Thyroid gland (tissue), 4 donors: Measurements from ENCODE around the gene C16orf74. TPM values are rescaled to one million over a fixed set of nuclear protein-coding genes. Genes with fewer than 3 reads are reported as not detected.

Source experiments
- DNase-seq, 2 donors: peaks; one replicate each; pipeline ENCODE4 v3.0.0-alpha.2; 2019
- H3K27ac ChIP-seq, 3 donors: fragments of 200-600 bp; sonication (generic); 1 replicate in 2 of 3; 2 replicates in 1 of 3; pipeline ENCODE4 v1.5.1; 2016 to 2019; ENCODE audit warnings: mild to moderate bottlenecking in 1 of 3, moderate library complexity in 1 of 3
- H3K27me3 ChIP-seq: fragments of 200-600 bp; sonication (generic); one replicate; pipeline ENCODE4 v1.5.1; 2019
- H3K36me3 ChIP-seq, 2 donors: fragments of 200-600 bp; sonication (generic); one replicate each; pipeline ENCODE4 v1.5.1; 2016 to 2019
- H3K4me1 ChIP-seq, 2 donors: fragments of 200-600 bp; sonication (generic); one replicate each; pipeline ENCODE4 v1.5.1; 2017 to 2019
- H3K4me3 ChIP-seq, 3 donors: fragments of 200-600 bp; sonication (generic); replicated peaks in 1 of 3; 1 replicate in 2 of 3; 2 replicates in 1 of 3; pipeline ENCODE4 v1.5.1; 2016; ENCODE audit warnings: mild to moderate bottlenecking in 1 of 3
- H3K9me3 ChIP-seq: fragments of 200-600 bp; sonication (generic); one replicate; pipeline ENCODE4 v1.5.1; 2017
- CTCF ChIP-seq, 6 experiments: fragments of 200-600 bp in 3 of 6; fragments of 450-650 bp in 3 of 6; sonication (generic) in 3 of 6; IDR thresholded peaks; one replicate each; pipeline ENCODE4 v1.5.1; 2016 to 2019; ENCODE audit warnings: antibody characterized with exemption in 6 of 6, mild to moderate bottlenecking in 2 of 6, inconsistent platforms in 1 of 6, moderate library complexity in 1 of 6
- POLR2A ChIP-seq, 2 donors: fragments of 450-650 bp; IDR thresholded peaks; one replicate each; pipeline ENCODE4 v1.6.1; 2017; ENCODE audit warnings: antibody characterized with exemption in 2 of 2, mild to moderate bottlenecking in 2 of 2, moderate library complexity in 1 of 2
- WGBS, 2 donors: methylation state at CpG; one replicate each; pipeline ENCODE4 v1.1.5; 2017; 5-methylcytosine and 5-hydroxymethylcytosine counted together
- intact Hi-C: fragments of 100-400 bp; cut with DNase I; formaldehyde crosslinking; loops from one replicate; pipeline ENCODE4 v1.15.1; 2023
- total RNA-seq, 4 donors: library from RNA; depleted of rRNA; stranded (reverse); fragments of >200 nt; gene quantifications; one replicate each; pipeline ENCODE4 v1.2.3, GENCODE V29; 2016

Gene C16orf74
- total RNA-seq, 4 donors from 2014 or later = 5.1 to 8.4 (median 6.3) TPM; not detected in 1

- Histone ChIP-seq H3K36me3 (no peaks in the 10 kb centered on the region), H3K27ac (no peak overlapping the region), H3K4me3 (no peak overlapping the region), H3K27me3 (no peaks in the 10 kb centered on the region), H3K9me3 (no peaks in the 10 kb centered on the region), H3K4me1 (no peaks in the 10 kb centered on the region)
- TF ChIP-seq CTCF (IDR thresholded peaks at IDR 0.05) (no peak), POLR2A (IDR thresholded peaks at IDR 0.05) (no peak)
- no peak for DNase-seq
- WGBS, 2 donors = 83 to 85% methylated on average over 10 of the region's 10 CpGs
- intact Hi-C loops = no loop called here
Measured at GRCh38 chr16:85734311-85735017, 16.4 kb downstream of the C16orf74 start.

- intact Hi-C loops = no loop called here
Measured at GRCh38 chr16:85733839-85734170, 17.1 kb downstream of the C16orf74 start.

GRCh38 chr16:85733155-85733838, 17.6 kb downstream of the C16orf74 start:
- Histone ChIP-seq H3K9me3 (no peaks in the 10 kb centered on the region), H3K4me1 (no peaks in the 10 kb centered on the region), H3K27me3 (no peaks in the 10 kb centered on the region), H3K36me3 (no peaks in the 10 kb centered on the region), H3K27ac (no peak overlapping the region), H3K4me3 (no peak overlapping the region)
- intact Hi-C loops = no loop called here
- no peak for DNase-seq
- 79 to 84% methylated on average over 13 of the region's 13 CpGs for WGBS, 2 donors
- TF ChIP-seq CTCF (IDR thresholded peaks at IDR 0.05) = no peak
- no peak for TF ChIP-seq POLR2A (IDR thresholded peaks at IDR 0.05)

More at GRCh38 chr16:85733839-85734170, 17.1 kb downstream of the C16orf74 start:
- WGBS, 2 donors = 71 to 81% methylated on average over 11 of the region's 11 CpGs
- Histone ChIP-seq H3K27ac (no peak overlapping the region), H3K27me3 (no peaks in the 10 kb centered on the region), H3K36me3 (no peaks in the 10 kb centered on the region), H3K4me3 (no peak overlapping the region), H3K4me1 (no peaks in the 10 kb centered on the region), H3K9me3 (no peaks in the 10 kb centered on the region)
- TF ChIP-seq CTCF (IDR thresholded peaks at IDR 0.05) (no peak), POLR2A (IDR thresholded peaks at IDR 0.05) (no peak)
- DNase-seq = no peak

- intact Hi-C loops = no loop called here
- WGBS, 2 donors = 68 to 85% methylated on average over 3 to 4 of the region's 5 CpGs
- no peak for TF ChIP-seq POLR2A (IDR thresholded peaks at IDR 0.05)
- no peak for TF ChIP-seq CTCF (IDR thresholded peaks at IDR 0.05)
- Histone ChIP-seq H3K27me3 (no peaks in the 10 kb centered on the region), H3K9me3 (no peaks in the 10 kb centered on the region), H3K4me3 (no peak overlapping the region), H3K4me1 (no peaks in the 10 kb centered on the region), H3K27ac (no peak overlapping the region), H3K36me3 (no peaks in the 10 kb centered on the region)
- DNase-seq = no peak
Measured at GRCh38 chr16:85731179-85731578, 19.7 kb downstream of the C16orf74 start.

GRCh38 chr16:85730186-85730465, 20.8 kb downstream of the C16orf74 start:
- Histone ChIP-seq H3K9me3 (no peaks in the 10 kb centered on the region), H3K4me3 (no peak overlapping the region), H3K27ac (no peak overlapping the region), H3K27me3 (no peaks in the 10 kb centered on the region), H3K36me3 (no peaks in the 10 kb centered on the region), H3K4me1 (no peaks in the 10 kb centered on the region)
- WGBS, 2 donors = 82 to 95% methylated on average over 5 of the region's 5 CpGs
- DNase-seq = no peak
- intact Hi-C loops = no loop called here
- TF ChIP-seq POLR2A (IDR thresholded peaks at IDR 0.05) (no peak), CTCF (IDR thresholded peaks at IDR 0.05) (no peak)
